Activated CD8-positive, alpha-beta T cell treated with anti-CD3 and anti-CD28 coated beads for 36 hours (primary cell): ENCODE results near the gene SLC3A2. TPM values are rescaled to one million over a fixed set of nuclear protein-coding genes. Genes with fewer than 3 reads are reported as not detected.
A peak's percentile ranks its signal among the peaks of the same experiment; 100 is the strongest.

Experiments
- ATAC-seq: fragments of 200-7000 bp; cut with Tn5 transposase; one replicate; pipeline ENCODE4 v1.10.0; 2021; ENCODE audit warnings: mild to moderate bottlenecking, moderate library complexity
- CTCF ChIA-PET: fragments of 350-600 bp; sonication (Branson Sonifier 250); formaldehyde crosslinking; loops from one replicate; lab custom pipeline; 2021; ENCODE audit warnings: antibody characterized with exemption; lab: Charles Lee
- POLR2A ChIA-PET: fragments of 350-600 bp; sonication (Branson Sonifier 250); formaldehyde crosslinking; loops from one replicate; lab custom pipeline; 2021; ENCODE audit warnings: antibody characterized with exemption; lab: Charles Lee
- DNase-seq: peaks from one replicate; pipeline ENCODE4 v3.0.0-alpha.2; 2020
- H3K27ac Mint-ChIP-seq: one replicate; pipeline ENCODE4 v1.8.0; 2021; ENCODE audit warnings: mild to moderate bottlenecking, mixed read lengths
- H3K27me3 Mint-ChIP-seq: one replicate; pipeline ENCODE4 v1.8.0; 2021; ENCODE audit warnings: mixed read lengths
- H3K36me3 Mint-ChIP-seq: one replicate; pipeline ENCODE4 v1.8.0; 2021; ENCODE audit warnings: low read depth, mixed read lengths
- H3K4me1 Mint-ChIP-seq: one replicate; pipeline ENCODE4 v1.8.0; 2021; ENCODE audit warnings: low read depth, mixed read lengths
- H3K4me3 Mint-ChIP-seq: one replicate; pipeline ENCODE4 v1.8.0; 2021; ENCODE audit warnings: mild to moderate bottlenecking, moderate library complexity, mixed read lengths
- H3K9me3 Mint-ChIP-seq: one replicate; pipeline ENCODE4 v1.8.0; 2021; ENCODE audit warnings: mixed read lengths
- intact Hi-C: fragments of 100-400 bp; cut with micrococcal nuclease; formaldehyde crosslinking; loops from one replicate; pipeline ENCODE4 v1.10.0; 2022
- total RNA-seq, 2 experiments: library from RNA; stranded (reverse); gene quantifications; one replicate each; pipeline ENCODE4 v1.2.3, GENCODE V29; 2021
- TF ChIP-seq, protein P1 (sequence below): fragments of 200-600 bp; IDR thresholded peaks from one replicate; pipeline ENCODE4 v1.8.0; 2022; ENCODE audit warnings: antibody characterized with exemption, mild to moderate bottlenecking

SLC3A2 gene
- total RNA-seq, 2 experiments from 2014 or later, result 299 to 315 TPM

DNA sequence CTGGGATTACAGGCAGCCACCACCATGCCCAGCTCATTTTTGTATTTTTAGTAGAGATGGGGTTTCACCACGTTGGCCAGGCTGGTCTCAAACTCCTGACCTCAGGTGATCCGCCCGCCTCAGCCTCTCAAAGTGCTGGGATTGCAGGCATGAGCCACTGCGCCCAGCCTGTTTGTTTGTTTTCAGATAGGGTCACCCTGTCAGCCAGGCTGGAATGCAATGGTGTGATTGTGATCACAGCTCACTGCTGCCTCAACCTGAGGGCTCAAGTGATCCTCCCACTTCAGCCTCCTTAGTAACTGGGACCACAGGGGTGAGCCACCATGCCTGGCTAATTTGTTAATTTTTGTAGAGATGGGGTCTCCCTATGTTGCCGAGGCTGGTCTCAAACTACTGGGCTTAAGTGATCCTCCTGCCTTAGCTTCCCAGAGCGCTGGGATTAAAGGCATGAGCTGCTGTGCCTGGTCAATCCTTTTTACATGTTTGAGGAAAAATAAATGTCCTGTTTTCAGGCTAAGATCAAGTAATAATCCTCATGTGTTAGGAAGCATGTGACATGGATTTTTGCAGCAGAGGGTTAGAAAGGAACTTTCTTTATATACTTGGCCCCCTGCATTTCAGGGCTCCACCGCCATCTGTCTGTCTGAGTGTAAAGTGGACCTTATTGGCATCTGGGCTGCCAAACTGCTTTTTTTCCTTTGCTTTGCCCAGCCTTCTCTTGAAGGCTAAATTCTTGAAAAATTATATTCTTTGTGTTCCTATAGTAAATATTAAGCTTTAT, 4.8 kb upstream of the SLC3A2 start:
- ATAC-seq, result no peak
- intact Hi-C loops, result no loop called here
- H3K4me3 Mint-ChIP-seq, result no peak overlapping the region
- CTCF ChIA-PET, result interaction anchor here (1.3 to 2.5 kb wide), 2 partner anchors 13 to 89 kb away, joined by 4 to 9 read pairs; no protein-coding TSS in a partner anchor
- POLR2A ChIA-PET, result interaction anchor here (1.4 to 1.7 kb wide), 3 partner anchors 19 to 35 kb away, joined by 5 to 8 read pairs (median 6); no protein-coding TSS in a partner anchor
- H3K27ac Mint-ChIP-seq, result no peak overlapping the region
- TF ChIP-seq, protein P1, sequence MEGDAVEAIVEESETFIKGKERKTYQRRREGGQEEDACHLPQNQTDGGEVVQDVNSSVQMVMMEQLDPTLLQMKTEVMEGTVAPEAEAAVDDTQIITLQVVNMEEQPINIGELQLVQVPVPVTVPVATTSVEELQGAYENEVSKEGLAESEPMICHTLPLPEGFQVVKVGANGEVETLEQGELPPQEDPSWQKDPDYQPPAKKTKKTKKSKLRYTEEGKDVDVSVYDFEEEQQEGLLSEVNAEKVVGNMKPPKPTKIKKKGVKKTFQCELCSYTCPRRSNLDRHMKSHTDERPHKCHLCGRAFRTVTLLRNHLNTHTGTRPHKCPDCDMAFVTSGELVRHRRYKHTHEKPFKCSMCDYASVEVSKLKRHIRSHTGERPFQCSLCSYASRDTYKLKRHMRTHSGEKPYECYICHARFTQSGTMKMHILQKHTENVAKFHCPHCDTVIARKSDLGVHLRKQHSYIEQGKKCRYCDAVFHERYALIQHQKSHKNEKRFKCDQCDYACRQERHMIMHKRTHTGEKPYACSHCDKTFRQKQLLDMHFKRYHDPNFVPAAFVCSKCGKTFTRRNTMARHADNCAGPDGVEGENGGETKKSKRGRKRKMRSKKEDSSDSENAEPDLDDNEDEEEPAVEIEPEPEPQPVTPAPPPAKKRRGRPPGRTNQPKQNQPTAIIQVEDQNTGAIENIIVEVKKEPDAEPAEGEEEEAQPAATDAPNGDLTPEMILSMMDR, result no peak
- H3K4me1 Mint-ChIP-seq, result peaks cover 12% of the 10 kb centered on the region
- H3K27me3 Mint-ChIP-seq, result no peaks in the 10 kb centered on the region
- no peak for DNase-seq
- peaks cover 35% of the 10 kb centered on the region for H3K36me3 Mint-ChIP-seq
- H3K9me3 Mint-ChIP-seq, result no peaks in the 10 kb centered on the region

DNA sequence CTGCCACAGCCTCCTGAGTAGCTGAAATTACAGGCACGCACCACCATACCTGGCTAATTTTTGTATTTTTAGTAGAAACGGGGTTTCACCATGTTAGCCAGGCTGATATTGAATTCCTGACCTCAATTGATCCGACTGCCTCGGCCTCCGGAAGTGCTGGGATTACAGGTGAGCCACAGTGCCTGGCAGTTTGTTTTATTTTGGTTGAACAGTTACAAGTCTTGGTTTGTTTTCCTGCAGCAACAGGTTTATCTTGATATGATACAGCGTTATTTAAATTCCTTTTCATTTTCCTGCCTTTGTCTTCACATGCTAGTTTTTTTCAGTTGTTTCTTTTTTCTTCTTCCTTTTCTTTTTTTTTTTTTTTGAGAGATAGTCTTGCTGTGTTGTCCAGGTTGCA, 4.0 kb upstream of the SLC3A2 start:
- intact Hi-C loops, result no loop called here
- H3K27ac Mint-ChIP-seq, result no peak overlapping the region
- no peak overlapping the region for H3K4me3 Mint-ChIP-seq
- TF ChIP-seq, protein P1, result no peak
- no peaks in the 10 kb centered on the region for H3K27me3 Mint-ChIP-seq
- DNase-seq (no peak), ATAC-seq (no peak)
- POLR2A ChIA-PET, result interaction anchor here (1.5 to 1.7 kb wide), 2 partner anchors 20 to 36 kb away, joined by 5 to 6 read pairs; no protein-coding TSS in a partner anchor
- H3K4me1 Mint-ChIP-seq, result peaks cover 12% of the 10 kb centered on the region
- no peaks in the 10 kb centered on the region for H3K9me3 Mint-ChIP-seq
- H3K36me3 Mint-ChIP-seq, result peaks cover 42% of the 10 kb centered on the region
- CTCF ChIA-PET, result interaction anchor here (1.3 to 1.9 kb wide), 2 partner anchors 14 to 90 kb away, joined by 4 to 6 read pairs; no protein-coding TSS in a partner anchor

DNA sequence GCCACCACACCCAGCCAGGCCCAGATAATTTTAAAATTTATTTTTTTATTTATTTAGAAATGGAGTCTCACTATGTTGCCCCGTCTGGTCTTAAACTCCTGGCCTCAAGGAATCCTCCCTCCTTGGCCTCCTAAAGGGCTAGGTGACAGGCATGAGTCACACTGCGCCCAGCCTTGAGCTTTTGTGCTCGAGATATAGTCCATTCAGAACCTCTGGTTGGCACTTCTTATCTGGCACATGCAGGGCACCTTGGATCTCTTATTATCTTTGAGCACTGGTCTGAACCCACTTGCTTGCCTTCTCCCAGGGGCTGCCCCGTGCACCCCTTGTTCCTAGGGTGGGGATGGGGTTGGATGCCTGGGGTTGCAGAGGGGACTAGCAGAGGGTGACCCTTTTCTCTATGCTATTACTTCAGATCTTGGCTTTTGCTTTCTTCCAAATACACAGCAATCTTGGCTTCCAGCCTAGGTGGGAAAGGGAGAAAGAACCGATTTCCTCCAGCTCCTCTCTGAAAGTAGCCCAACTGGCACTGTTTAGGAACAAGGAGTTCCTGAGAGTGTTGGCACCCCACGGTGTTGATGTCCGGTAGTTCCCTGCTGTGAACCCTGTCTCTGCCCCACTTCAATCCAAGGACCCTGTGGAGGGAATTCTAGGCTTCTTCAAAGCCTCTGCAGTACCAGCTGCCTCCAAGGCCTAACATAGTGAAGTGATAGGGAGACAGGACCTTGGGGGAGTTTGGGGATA, 1.3 kb upstream of the SLC3A2 start:
- Mint-ChIP-seq H3K27me3 (no peaks in the 10 kb centered on the region), H3K4me3 (peak overlapping the region; percentile 99), H3K36me3 (peaks cover 63% of the 10 kb centered on the region), H3K27ac (peak overlapping the region; percentile 100), H3K4me1 (peaks cover 30% of the 10 kb centered on the region), H3K9me3 (no peaks in the 10 kb centered on the region)
- ChIA-PET CTCF (no interaction called here), POLR2A (interaction anchor here (0.7 to 15.6 kb wide), 10 partner anchors 9 to 287 kb away, joined by 3 to 495 read pairs (median 8); partner anchors contain the start of genes LBHD1, NXF1, TMEM179B and TUT1)
- intact Hi-C loops, result no loop called here
- no peak for DNase-seq
- no peak for ATAC-seq
- TF ChIP-seq, protein P1, result no peak

DNA sequence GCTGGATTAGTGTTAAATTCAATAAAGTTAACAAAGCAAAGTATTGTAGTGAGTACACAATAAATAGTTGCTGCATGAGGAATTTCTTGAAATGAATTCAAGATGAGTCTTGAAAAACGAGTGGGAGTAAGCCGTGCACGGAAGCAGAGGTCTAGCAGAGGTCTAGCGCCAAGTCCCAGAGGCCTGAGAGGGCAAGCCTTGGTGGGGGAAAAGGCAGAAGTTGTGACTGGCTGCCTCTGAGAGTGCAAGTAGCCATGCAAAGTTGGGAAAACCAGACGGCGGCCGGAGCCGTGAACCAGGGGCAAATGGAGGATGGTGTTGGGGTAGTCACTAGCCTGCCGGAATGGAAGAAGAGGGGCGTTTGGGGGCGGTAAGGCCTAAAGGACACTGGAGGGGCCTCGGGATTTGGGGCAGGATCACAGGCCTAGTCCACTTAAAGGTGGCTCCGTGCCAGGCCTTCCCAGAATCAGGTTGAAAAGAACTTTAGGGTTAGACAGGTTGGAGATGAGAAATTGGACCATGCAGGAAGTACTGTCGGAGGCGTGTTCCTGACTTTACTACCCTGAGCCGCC, 379 bp upstream of the SLC3A2 start:
- peaks cover 68% of the 10 kb centered on the region for H3K36me3 Mint-ChIP-seq
- intact Hi-C loops, result loop anchor here (5.0 kb wide), 1 partner anchor 93 kb away; the partner anchor contains the start of gene TMEM179B

More for the DNA sequence above, 379 bp upstream of the SLC3A2 start:
- peak; percentile 67 for DNase-seq
- TF ChIP-seq, protein P1, result no peak
- Mint-ChIP-seq H3K4me3 (peak overlapping the region; percentile 99), H3K9me3 (no peaks in the 10 kb centered on the region), H3K27ac (peak overlapping the region; percentile 100), H3K4me1 (peaks cover 36% of the 10 kb centered on the region), H3K27me3 (no peaks in the 10 kb centered on the region)
- POLR2A ChIA-PET, result interaction anchor here (0.6 to 15.6 kb wide), 34 partner anchors 8 to 336 kb away, joined by 3 to 495 read pairs (median 6); partner anchors contain the start of genes GNG3, HNRNPUL2, LBHD1 and NXF1
- peak; percentile 25 for ATAC-seq
- CTCF ChIA-PET, result interaction anchor here (0.9 to 1.8 kb wide), 7 partner anchors 25 to 153 kb away, joined by 3 to 9 read pairs (median 4); partner anchors contain the start of gene HNRNPUL2
